HG03066 (cell line): ENCODE data around the gene KCNQ2.

Experiments
- ATAC-seq: cut with Tn5 transposase; IDR thresholded peaks from one replicate; pipeline ENCODE4 v1.9.1; 2021; ENCODE audit warnings: low read depth; ENCODE audit not compliant: unreplicated experiment

The KCNQ2 gene

DNA sequence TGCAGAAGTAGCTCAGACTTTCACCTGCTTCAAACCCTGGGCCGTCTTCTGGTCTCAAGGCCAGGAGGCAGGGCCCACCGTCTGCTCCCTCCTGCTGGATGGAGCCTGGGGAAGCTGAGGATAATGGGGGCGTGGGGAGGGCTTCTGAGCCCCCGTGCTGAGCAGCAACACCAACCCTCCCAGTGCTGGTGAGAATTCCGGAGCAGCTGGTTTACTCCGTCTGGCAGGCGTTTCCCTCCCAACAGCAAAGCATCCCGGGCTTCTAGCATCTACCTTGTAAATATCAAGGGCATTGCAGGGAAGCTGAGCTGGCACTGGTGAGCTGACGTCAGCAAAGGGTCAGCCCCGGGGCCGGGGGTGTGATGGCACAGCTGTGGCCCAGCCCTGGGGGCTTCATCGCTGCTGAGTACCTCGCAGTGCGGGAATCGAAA, 94.5 kb downstream of the KCNQ2 start:
- no peak for ATAC-seq

DNA sequence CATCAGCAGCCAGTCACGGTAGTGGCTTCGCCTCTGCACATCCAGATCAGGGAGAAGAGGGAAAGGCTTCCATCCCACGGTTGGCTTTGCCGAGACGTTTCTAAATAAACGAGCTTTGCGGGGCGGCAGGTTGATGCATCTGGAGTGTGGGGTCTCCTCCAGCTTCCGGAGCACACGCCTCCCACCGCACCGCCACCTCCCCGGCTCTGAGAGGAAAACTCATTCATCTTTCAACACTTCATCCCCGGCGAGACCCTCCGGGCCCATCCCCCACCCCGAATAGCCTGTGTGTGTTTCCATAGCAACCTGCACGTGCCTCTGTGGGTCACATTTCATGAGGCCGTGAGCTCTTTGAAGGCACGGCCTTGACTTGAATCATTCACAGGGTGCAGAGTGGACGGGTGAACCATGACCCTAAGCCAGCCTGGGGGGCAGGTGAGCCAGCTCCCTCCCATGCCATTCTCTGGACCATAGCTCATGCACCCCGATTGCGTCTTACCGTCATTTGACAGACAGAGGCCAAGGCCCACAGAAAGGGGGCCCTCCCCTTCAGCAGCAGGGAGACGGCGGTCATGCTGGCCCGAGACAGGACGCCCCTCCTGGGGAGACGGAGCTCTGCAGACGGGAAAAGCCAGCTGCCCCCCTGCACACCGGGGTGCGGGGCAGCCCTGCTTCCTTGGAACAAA, 95.1 kb downstream of the KCNQ2 start:
- no peak for ATAC-seq

- ATAC-seq, result no peak
These were observed 95.9 kb downstream of the KCNQ2 start for GRCh38 chr20:63376283-63377250.

DNA sequence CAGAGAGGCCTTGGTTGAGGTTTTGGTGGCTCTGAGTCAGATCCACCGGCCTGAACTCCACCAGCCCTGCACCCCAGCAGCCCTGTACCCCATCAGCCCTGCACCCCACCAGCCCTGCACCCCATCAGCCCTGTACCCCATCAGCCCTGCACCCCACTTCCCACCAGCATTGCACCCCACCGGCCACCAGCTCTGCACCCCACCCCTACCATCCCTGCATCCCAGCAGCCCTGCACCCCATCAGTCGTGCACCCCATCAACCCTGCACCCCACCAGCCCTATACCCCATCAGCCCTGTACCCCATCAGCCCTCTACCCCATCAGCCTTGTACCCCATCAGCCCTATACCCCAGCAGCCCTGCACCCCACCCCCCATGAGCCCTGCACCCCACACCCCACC, 97.0 kb downstream of the KCNQ2 start:
- no peak for ATAC-seq

DNA sequence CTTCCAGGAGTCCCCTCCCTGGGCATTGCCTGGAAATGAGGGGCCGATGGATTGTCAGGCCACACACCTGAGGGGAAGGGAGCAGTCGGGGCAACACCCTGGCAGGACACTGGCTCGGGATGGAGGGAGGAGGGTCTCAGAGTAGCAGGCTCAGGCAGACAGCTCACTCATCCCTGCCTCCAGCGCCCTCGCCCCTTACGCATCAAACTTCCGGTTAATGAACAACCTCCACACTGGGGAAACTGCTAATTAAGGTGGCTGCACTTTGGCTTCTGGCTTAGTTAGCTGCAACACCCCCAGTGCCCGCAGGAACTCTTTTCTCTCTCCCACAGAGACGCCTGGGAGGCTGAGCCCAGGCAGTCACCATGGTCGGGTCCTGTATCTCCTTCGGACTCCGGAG, 98.0 kb downstream of the KCNQ2 start:
- no peak for ATAC-seq

- no peak for ATAC-seq
These were observed 98.5 kb downstream of the KCNQ2 start for GRCh38 chr20:63373996-63374395.

- ATAC-seq, result no peak
These were observed 99.2 kb downstream of the KCNQ2 start for GRCh38 chr20:63372971-63373885.

DNA sequence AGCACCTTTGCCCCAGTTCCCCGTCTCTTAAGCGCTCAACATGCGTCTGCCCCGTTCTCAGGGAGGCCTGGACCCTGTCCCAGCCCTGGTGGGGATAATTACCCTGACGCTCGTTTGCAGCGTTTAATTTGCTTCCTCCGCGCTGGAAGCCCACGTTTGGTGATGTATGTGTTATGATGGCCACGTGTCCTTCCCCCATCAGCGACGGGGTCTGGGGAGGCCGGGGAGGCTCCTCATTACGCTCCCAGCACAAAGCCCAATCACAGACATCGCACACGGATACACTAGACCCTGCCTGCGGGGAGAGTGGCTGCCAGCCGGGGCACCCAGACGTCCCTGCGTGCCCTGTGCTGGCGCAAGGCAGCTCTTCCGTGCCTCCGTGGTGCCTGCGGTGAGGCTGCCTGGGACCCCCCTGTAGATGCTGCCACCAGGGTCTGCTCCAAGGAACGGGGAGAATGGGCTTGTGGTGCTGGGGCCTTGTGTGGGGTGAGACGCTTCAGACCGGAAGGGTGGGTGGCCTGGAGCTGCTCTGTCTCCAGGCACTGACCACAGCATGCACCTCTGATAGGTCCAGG, 101.1 kb downstream of the KCNQ2 start:
- no peak for ATAC-seq

GRCh38 chr20:63370618-63371187, 101.8 kb downstream of the KCNQ2 start:
- no peak for ATAC-seq

DNA sequence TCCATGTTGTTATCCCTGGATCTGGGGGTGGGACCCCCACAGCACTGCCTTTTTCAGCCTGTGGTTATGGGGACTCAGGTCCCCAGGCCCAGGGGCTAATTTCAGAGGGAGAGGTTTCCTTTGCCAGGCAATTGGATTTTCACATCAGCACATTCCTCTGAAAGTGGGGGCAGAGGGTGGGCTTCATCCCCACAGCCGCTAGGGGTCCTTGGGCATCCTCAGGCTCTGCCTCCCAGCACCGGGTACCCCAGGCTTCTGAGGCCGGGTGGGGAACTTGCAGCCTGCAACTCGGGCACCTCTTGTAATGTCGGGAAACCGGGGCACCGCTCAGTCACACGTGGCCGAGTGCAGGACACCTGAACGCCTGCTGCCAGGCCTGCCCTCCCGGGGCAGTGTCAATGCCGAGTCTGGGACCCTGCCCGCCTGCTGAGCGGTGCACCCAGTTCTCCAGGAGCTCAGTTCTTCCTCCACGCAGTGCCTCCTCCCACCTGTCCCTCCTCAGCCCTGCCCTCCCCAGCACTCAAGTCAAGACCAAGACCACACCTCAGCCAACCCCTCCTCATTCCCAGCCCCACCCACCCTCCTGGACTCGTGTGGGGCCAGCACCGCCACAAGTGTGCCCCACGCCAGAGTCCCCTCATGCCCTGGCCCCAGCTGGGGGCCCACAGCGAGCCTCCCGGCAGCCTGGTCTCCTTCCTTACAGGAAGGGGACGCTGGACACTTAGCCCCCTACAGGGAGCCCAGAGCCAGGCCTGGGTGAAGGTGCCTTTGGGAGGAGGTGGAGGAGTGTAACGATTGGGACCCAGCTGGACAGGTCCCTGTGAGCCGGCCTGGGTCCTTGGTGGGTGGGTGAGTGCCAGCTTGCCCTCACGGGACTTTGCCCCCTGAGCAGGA, 102.5 kb downstream of the KCNQ2 start:
- no peak for ATAC-seq

DNA sequence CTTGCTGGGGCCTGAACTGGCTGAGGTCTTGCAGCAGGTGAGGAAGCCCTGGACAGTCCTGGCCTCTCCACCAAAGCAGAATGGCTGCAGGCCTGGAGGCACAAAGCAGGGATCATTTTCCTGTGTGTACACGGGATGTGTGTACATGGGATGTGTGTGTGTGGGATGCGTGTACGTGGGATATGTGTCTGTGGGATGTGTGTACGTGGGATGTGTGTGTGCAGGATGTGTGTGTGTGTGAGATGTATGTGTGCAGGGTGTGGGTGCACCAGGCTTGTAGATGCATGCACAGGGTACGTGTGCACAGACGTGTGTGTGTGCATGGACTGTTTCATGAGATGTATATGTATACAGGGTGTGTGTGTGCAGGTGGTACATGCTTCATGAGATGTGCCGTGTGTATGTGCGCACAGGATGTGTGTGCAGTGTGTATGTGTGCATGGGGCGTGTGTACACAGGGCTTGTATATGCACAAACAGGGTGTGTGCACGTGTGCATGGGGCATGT, 103.4 kb downstream of the KCNQ2 start:
- no peak for ATAC-seq

- ATAC-seq, result no peak
These were observed 104.3 kb downstream of the KCNQ2 start for GRCh38 chr20:63368151-63368550.

DNA sequence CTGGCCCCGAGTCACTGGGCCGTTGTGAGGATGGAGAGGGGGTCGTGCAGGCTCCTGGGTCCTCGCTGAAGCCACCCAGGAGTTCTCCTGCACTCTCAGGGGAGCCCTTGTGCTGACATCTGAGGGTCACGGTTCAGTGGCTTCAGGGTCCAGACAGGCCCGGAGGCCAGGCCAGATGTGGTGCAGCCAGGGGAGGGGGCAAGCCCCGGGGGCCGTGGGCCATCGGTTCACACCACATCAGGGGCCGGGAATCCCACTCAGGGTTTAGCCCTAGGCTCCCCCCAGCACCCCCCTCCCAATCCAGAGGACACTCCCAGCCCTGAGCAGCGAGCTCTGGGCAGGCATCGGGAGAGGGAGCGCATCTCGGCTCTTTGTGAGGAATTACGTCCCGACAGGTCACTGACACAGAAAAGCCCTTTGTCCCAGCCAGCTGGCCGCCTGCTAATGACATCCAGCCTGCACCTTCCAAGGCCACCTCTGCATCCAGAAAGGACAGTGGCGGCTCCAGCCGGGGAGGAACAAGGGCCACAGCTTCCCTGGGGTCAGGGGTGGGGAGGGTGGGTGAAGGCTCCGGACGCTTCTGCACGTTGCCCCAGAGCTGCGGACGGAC, 104.9 kb downstream of the KCNQ2 start:
- no peak for ATAC-seq

GRCh38 chr20:63366390-63367365, 105.8 kb downstream of the KCNQ2 start:
- no peak for ATAC-seq

- ATAC-seq, result no peak
These were observed 106.7 kb downstream of the KCNQ2 start for GRCh38 chr20:63365601-63366389.

DNA sequence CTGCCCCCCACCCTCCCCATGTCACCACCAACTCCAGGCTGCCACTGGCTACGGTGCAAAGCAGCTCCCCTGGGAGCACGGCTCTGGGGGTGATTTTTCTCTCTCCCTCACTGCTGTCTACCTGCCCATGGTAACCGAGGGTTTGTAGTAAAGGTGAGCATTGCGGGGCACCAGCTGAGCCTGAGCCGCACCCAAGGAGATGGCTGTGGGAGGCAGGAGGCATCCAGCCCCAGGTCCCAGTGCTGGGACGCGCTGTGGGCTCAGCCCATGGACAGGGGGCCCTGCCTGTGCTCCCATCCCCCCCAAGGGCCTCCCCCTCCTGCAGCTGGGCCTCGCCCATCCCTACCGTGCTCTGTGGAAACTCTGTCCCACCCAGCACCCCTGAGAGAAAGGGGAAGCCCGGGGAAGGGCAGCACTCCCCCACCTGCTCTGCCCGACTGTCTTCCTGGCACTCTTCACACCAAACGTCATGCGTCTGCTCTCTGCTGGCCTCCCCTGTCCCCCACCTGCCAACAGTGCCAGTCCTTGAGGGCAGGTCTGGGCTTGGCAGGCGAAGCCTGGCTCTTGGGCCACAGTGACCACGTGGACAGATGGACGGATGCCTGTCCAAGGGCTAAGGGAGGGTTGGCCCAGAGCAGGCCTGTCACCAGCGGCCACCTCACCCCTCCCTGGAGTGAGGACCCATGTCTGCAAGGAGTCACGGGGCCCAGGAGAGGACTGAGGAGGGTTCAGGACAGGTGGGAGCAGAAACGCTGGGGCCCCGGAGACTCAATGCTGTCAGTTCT, 107.5 kb downstream of the KCNQ2 start:
- ATAC-seq, result no peak
